PFSK-1 (cell line): ENCODE measurements around the gene FCRLA.

ENCODE experiments used
- POLR2AphosphoS5 ChIP-seq: IDR thresholded peaks from 2 replicates; pipeline ENCODE4 v1.6.1; 2012; ENCODE audit warnings: low read depth, mild to moderate bottlenecking, control low read depth, low read length, moderate library complexity
- SIN3A ChIP-seq: IDR thresholded peaks from 2 replicates; pipeline ENCODE4 v1.6.1; 2012; ENCODE audit warnings: mild to moderate bottlenecking, low read length, moderate library complexity, borderline replicate concordance; ENCODE audit not compliant: insufficient read depth
- TF ChIP-seq, protein P1 (sequence below), 2 experiments: IDR thresholded peaks; 2 replicates each; pipeline versions ENCODE4 v1.6.1 to v1.8.0; 2011 to 2012; ENCODE audit warnings: low read depth in 2 of 2, low read length in 2 of 2, control low read depth in 1 of 2, inconsistent platforms in 1 of 2, mild to moderate bottlenecking in 1 of 2, moderate library complexity in 1 of 2; ENCODE audit not compliant: insufficient read depth in 1 of 2

GRCh38 chr1:161733526-161733925, 26.5 kb downstream of the FCRLA start:
- TF ChIP-seq, protein P1, sequence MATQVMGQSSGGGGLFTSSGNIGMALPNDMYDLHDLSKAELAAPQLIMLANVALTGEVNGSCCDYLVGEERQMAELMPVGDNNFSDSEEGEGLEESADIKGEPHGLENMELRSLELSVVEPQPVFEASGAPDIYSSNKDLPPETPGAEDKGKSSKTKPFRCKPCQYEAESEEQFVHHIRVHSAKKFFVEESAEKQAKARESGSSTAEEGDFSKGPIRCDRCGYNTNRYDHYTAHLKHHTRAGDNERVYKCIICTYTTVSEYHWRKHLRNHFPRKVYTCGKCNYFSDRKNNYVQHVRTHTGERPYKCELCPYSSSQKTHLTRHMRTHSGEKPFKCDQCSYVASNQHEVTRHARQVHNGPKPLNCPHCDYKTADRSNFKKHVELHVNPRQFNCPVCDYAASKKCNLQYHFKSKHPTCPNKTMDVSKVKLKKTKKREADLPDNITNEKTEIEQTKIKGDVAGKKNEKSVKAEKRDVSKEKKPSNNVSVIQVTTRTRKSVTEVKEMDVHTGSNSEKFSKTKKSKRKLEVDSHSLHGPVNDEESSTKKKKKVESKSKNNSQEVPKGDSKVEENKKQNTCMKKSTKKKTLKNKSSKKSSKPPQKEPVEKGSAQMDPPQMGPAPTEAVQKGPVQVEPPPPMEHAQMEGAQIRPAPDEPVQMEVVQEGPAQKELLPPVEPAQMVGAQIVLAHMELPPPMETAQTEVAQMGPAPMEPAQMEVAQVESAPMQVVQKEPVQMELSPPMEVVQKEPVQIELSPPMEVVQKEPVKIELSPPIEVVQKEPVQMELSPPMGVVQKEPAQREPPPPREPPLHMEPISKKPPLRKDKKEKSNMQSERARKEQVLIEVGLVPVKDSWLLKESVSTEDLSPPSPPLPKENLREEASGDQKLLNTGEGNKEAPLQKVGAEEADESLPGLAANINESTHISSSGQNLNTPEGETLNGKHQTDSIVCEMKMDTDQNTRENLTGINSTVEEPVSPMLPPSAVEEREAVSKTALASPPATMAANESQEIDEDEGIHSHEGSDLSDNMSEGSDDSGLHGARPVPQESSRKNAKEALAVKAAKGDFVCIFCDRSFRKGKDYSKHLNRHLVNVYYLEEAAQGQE (IDR thresholded peaks at IDR 0.05; ENCODE audit: insufficient read depth in 1 of 2, low read depth in 2 of 2, low read length in 2 of 2) = no peak
- TF ChIP-seq SIN3A = no peak
- TF ChIP-seq POLR2AphosphoS5 = no peak
